Kidney glomerular epithelial cell (primary cell): ENCODE results near the gene MAGI2.
A peak's percentile ranks its signal among the peaks of the same experiment; 100 is the strongest.

ENCODE experiments used
- DNase-seq: peaks from one replicate; lab custom pipeline; 2025; lab: John Stamatoyannopoulos, UW

Gene MAGI2

DNA sequence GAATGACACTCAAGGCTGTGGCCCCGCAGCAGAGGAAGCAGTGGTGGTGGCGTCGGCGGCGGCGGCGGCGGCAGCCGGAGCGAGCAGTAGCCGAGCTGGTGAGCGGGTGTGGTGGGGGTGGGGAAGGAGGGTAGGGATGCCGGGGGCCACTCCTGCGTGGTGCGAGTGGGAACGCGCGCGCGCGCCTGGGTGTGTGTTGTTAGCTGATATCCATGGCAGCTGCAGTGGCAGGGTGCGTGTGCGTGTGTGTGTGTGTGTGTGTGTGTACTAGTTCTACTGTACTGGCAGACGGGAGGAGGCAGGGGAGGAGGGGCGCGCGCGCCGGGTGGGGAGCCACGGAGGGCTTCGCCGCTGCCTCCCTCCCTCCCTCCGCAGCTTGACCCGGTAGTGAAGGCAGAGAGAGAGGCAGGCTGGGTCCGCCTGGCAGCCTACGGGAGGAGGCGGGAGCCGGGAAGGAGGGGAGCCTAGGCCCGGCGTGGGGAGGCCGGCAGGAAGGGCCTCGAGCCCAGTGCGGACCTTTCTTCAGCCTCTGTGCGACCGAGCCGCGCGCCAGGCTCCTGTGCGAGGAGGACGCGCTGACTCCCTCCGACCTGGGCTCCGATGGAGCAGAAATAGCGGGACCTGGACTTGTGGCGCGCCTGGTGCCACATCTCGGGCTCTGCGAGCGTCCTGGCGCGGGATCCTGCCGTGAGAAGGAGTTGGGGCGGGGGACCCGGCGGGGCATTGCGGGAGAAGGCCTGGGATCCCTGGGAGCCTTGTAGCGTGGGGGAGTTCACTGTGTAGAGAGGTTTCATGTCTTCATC is at the start of gene MAGI2:
Gene MAGI2 (minus strand): TSS at position 110 of the 803 bp plus-strand sequence. CDS start 347 bp downstream, outside the sequence.
- DNase-seq = peak; percentile 73

DNA sequence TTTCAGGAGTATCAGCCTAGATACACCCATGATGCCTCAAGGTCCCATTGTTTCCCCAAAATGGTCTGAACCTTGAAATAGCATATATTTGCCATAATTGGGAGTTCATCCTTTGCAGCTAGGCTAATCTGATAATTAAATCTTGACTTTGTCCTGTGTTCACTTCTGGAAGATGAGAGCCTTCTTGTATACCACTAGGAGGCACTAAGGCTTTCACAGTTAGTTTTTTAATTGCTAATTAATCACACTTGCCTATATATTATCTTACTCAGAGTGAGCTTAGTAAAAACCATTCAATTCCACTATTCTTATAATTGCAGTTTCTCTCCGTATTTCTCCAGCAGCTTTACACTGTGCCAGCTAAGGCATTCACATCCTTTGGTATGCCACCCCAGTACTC is 48.7 kb upstream of the MAGI2 start:
- DNase-seq = no peak

DNA sequence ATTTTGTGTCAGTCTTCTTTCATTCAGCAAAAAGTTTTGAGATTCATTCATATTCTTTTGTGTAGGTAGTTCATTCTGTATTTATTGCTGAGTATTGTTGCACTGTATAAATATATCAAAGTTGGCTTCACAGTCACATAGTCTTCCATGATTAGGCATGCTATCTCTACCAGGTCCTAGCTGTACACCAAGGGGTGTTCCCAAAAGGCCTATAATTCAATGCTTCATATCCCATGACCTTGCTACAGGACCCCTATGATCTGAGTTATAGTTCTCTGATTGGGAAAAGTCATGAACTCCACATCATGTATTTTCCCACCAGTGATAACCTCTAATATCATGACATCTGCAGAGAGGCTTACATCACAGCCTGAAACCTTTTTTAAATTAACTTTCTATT is 47.3 kb upstream of the MAGI2 start:
- DNase-seq = no peak

DNA sequence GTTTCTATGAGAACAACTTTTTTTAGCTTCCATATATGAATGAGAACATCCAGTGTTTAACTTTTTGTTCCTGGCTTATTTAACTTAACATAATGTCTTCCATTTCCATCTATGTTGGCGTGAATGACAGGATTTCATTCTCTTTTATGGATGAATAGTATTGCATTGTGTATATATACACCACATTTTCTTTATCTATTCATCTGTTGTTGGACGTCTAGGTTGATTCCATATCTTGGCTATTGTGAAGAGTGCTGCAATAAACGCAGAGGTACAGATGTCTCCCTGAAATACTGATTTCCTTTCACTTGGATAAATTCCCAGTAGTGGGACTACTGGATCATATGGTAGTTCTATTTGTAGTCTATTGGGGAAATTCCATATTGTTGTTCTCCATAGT is 44.3 kb upstream of the MAGI2 start:
- no peak for DNase-seq

DNA sequence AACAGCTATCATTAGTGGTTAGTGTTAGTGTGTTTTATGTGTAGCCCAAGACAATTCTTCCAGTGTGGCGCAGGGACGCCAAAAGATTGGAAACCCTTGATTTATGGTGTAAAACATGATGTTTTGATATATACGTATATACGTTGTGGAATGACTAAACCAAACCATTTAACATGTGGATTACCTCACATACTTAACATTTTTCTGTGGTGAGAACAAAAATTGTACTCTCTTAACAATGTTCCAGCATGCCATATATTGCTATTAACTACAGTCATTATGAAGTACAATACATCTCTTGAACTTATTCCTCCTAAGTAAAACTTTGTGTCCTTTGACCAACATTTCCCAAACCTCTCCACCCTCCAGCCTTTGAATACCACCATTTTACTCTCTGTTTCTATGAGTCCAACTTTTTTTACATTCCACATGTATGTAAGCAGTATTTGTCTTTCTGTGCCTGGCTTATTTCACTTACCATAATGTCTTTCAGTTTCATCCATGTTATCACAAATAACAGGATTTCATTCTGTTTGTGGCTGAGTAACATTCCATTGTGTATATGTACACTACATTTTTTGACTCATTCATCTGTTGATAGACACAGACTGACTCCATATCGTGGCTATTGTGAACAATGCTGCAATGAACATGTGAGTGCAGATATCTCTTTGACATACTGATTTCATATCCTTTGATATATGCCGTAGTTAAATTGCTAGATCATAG is 42.2 kb upstream of the MAGI2 start:
- peak; percentile 30 for DNase-seq

DNA sequence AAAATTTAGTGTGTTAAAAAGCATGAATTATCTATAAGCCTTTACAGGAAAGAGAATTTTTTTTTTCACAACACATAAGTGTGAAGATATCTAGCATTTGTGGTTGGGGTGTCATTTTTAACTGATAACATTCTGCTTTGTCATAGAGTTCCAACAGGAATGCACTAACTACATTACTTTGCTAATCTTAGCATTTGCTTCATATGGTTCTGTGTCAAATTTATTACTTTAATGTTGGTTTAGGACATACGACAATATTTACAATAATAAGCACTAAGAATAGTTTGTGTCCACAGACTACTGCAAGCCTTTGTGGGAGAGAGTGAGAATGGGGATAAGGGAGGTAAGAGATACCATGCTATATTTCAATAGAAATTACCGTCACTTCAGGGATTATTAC is 40.6 kb upstream of the MAGI2 start:
- DNase-seq = no peak

DNA sequence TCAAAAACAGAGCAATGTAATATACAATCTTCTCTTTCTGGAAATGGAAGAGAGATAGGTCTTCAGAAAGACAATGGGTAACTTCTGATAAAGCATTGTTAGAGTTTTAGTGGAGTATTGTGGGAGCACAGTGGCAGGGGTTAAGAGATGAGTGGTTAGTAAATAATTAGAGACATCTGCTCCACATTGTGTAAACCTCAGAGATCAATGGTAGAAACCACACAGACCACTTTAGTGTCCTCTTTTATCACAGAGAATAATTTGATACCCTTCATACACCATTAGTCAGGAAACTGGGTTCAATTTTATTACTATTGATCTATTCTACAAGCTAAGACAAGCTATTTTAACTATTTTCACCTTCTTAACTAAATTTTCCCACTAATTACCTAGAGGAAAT is 35.9 kb upstream of the MAGI2 start:
- no peak for DNase-seq

DNA sequence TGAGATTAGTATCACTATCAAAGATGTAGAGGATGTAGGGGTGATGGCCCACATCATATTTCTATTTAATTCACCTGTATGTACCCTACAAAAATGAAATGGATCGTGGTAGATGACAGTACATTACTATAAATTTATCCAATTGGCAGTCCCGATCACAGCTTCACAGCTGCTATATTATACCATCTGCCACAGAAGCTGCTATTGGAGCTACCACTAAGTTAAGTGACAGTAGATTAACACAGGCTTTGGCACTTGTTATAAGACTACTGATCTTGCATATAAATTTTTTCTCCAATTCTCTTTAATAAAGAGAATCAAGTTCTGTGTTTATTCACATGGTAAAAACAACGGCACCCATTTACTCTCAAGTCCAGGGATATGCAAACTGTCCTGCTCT is 24.9 kb upstream of the MAGI2 start:
- DNase-seq = no peak

DNA sequence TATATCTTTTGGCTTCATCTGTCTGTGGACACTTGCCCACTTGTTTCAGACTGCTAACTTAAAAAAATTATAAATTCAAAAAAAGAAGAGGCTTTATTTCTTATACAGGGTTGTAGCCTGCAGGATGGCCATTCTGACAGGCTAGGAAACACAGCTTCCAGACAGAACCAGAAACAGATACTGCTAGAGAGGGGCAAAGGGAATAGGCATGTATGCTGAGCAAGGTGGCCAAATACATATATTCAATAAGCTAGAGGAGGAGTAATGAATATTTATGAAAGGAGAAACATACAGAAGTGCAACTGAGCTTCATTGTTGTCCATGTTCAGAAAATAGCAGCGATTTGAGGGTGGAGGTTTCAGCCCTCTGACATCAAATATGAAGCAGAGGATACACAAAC is 22.0 kb upstream of the MAGI2 start:
- DNase-seq = no peak

DNA sequence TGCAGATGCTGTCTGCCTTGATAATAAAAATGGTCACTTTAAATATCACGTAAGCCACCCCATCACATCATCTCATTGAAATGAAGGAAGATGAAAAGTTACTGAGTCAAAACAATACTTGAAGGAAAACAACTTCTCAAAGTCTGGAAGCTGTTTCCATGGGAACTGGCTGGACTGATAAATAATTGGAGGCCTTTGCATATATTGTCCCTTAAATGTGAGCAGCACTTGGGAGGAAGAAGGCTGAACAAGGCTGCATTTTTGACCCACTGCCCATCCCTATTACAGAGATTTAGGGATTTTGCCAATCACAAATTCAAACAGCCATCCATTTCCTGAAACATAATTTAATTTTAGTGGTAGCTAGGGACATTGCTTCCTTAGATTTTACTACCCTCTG is 18.2 kb upstream of the MAGI2 start:
- no peak for DNase-seq

DNA sequence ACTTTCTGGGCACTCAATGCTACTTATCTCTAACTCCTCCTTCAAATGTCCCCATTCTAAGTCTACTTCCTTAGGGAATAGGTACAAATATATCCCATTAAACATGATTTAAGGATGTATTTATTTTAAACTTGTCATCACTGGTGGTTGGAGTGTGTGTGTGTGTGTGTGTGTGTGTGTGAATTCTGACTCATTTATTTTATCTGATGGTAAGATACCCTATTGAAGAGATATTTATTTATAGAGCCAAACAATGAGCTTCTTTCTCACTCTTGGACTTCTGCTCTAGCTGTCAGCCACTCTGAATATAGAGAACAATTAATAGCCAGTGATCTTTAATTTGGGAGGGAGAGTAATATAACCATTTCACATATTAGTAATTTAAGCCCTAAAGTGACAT is 17.8 kb upstream of the MAGI2 start:
- DNase-seq = no peak

DNA sequence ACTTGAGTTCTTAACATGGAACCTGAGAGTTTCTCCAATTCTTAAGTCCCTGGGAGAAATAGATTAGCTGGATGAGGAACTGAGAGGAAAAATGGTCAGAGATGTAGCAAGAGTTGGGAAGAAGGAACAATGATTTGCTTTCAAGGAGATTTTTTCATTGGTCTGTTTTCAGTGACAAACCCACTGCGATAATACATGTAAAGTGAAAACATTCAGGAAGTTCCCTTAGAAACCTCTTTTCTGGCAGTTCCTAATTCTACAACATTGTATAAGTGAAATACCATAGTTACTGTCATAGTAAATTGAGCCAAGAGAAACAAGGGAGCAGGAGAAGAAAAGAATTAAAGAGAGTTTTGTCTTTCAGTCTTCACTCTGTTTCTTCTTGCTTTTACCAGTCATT is 12.1 kb upstream of the MAGI2 start:
- no peak for DNase-seq

DNA sequence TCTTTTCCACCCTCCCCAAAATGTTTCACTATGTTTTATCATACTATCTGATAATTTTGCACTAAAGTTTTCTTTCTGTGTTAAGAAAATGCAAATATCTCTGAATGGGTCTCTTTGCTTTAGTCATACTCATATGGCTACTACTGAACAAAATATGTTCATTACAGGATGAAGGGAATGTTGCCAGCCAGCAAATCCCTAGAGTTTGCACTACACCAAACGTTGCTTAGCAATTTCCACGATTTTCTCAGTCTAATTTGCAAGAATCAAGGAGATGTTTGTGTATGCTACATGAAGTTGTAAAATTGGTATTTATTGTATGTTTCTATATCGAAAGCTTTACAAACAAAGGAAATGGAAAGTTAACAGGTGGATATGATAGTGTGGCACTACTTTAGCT is 10.6 kb upstream of the MAGI2 start:
- DNase-seq = no peak

DNA sequence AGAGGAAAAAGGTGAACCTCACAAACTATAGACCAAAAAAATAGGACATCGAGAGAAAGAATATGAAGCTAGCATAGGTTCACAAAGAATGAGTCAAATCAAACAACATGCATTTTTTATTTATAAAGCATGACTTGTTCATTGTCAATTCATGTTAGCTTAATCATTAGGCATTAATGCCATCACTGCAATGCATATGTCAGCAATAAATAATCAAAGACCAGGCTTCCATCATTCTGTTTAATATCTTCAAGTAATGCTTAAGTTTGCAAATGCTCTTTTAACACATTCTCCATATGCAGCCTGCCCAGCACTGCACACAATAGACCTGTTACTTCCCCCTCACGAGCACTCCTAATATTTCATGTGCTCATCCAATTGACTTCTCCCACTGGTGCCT is 8.9 kb upstream of the MAGI2 start:
- DNase-seq = no peak

DNA sequence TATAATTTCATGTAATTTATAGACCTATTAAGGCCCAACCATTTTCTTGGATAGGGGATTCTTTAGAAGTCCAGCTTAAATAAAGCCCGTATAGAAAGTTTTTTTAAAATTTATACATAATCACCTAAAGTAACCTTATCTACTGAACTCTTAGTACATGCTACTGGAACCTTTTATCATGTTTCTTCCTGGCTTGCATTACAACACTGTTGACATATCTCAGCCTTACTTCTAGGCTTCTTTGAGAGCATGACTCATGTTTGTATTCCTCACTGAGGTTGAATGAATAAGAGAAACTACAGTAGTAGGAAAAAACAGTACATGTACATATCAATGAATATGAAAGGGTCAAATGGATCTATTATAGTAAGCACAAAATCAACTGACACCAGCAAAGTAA is 8.2 kb upstream of the MAGI2 start:
- DNase-seq = peak; percentile 48

DNA sequence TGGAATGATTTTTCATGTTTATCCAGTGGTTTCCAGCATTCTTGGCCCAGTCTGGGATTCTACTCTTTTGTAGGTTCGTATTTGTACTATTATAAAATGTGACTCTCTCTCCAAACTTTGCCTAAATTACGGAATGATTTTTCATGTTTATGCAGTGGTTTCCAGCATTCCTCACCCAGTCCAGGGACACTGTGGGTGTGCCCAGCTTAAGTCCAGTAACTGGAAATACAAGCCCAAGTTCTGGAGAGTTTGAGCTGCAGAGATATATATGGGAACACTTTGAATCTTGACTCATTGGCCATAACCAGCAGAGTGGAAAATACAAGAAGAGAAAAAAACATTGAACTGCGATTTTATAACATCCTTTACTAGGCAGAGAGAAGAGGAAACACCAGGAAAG is 5.9 kb upstream of the MAGI2 start:
- no peak for DNase-seq

DNA sequence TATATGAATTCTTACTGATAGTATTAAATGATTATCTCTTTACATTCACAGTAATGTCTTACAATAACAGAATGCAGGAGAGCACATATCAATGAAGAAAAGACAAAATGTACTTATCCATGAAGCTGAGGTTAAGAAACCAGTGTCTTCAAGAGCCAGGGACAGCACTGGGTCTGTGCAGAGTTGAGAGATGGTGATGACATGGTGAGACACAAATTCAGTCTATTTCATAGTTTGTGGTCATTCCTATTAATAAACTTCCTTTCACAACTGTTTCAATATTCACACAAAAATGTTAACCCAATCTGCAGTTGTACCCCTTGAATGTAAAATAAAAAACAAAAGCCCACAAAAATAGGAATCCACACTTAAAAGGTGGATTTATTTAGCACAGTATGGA is 5.3 kb upstream of the MAGI2 start:
- no peak for DNase-seq

DNA sequence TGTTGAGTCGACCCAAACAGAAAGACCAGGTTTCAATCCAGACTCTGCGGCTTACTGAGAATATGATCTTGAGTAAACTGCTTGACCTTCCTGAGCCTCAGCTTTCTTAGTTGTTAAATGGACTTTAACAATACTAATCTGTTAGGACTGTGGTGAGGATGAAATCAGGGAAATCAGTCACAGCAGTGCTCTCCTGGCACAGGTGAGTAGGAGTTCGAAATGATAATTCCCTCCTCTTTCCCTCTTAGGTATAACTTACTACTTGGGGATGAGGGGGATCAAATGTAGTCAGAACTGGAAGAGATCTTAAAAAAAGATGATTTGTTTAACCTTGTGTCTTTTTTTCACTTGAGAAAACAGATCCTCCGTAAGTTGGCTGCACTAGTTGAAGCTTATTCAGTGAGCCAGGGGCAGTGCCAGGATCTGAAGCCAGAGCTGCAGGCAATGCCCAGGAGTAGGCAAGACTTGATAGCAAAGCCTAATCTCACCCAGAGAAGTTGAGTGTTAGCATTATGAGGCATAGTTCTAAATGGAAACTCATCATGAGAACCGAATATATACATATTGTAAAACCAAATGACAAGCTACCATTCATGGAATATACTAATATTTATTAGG is 1.8 kb upstream of the MAGI2 start:
- DNase-seq = no peak

DNA sequence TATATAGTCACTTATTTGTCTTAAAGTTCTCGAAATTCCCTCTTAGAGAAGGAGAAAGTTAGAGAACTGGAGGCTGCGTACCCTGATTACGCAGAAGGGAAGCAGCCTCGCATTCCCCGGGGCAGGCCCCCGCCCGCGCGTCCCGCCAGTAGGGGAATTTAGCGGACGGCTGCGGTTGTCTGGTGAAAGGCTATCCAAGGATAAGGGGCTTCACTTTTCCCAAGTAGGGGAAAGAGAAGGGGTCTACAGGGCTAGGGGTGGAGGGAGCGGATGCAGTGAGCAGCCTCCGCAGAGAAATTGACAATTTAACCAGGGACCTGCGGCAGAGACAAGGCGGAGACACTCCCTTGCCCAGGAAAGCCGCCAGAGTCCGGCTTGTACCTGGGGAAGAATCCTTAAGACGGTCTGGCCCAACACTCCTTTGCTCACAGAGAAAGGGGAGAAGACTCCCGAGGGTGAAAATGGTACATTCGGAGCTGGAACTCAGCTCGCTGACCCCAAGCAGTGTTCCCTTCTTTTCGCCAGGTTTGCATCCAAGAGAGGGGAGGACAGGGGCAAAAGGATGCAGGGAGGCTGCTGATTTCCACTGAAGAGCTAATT is 994 bp upstream of the MAGI2 start:
- DNase-seq = peak; percentile 67

DNA sequence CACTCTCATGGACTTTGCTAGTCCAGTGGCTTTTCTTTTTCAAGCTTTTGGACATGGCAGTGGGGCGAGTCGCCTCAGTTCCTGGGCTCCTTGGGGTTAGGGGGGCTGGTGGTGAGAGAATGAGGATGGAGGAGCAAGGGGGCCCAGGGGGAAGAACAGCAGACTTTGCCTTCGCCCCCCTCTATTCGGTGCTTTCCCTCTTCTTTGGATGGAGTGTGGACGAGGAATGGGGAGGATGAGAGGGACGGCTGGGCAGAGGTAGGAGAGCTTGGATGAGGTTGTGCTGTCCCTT is 255 bp downstream of the MAGI2 start:
- no peak for DNase-seq

DNA sequence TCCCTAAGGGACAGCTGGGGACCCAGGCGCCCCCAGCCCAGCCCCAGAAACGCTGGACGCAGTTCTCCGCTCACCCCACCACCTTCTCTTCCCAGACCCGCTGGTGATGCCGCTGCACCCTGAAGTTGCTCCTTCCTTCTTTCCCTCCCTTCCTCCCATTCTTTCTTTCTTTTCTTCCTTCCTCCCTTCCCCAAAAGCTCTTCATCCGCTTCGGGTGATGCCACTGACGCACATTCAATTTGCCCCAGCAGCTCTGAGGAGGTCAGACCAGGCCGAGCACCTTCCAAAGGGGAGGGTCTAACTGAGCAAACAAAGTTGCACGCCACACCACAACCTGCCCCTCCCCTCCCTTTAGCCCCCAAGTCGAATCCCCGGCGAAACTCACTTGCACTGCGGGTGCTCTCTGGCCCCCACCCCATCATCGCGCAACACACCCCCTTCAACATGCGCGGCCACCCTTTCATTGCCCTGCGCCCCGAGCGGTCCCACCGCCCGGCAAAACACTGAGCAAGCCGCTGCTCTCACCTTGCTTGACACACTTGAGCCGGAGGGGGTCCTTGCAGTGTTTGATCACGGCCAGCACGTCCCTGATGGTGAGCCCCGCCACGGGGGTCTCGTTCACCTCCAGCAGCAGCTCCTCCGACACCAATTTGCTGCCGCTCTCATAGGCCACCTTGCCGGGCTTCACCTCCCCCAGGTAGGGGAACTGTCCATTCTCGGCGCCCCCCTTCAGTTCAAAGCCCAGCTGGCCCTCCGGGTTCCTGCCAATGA is 787 bp downstream of the MAGI2 start:
- DNase-seq = peak; percentile 18

DNA sequence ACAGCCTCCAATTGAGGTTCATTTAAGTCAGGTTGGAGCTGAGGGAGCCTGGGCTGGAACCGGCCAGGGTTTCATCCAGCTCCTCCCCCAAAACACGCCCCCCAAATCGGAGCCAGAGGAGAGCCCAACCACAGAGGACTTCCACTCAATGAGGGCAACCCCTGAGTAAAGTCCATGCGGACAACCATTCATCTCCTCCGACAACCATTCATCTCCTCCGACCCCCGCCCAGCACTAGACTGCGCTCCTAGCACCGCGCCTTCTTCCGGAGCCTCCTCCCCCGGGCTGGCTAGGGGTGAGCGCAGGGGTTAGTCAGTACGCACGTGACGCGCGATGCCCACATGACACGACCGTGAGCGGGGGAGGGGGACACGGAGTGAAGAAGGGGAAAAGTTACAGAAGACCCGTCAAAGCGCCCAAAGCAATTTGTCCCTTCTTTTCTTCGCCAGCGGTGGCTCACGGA is 1.4 kb downstream of the MAGI2 start:
- peak; percentile 69 for DNase-seq
